Measurements from ENCODE around the gene VSIG10L2. TPM values are rescaled to one million over a fixed set of nuclear protein-coding genes. Genes with fewer than 3 reads are reported as not detected.

Gene VSIG10L2
- total RNA-seq, 4 donors from 2014 or later, result 2.0 to 17.2 (median 6.7) TPM

- no peak overlapping the region for H3K4me3 ChIP-seq
- H3K4me1 ChIP-seq, result peaks cover 42% of the 10 kb centered on the region
- no peak for DNase-seq (ENCODE audit: low spot score in 2 of 2)
- H3K27ac ChIP-seq, result peak overlapping the region; percentile 71
- TF ChIP-seq EP300 (IDR thresholded peaks at IDR 0.05), result no peak
- TF ChIP-seq CTCF (IDR thresholded peaks at IDR 0.05), result no peak
- no peak for TF ChIP-seq POLR2A (IDR thresholded peaks at IDR 0.05)
- TF ChIP-seq POLR2AphosphoS5 (IDR thresholded peaks at IDR 0.05), result no peak
- H3K9me3 ChIP-seq, result no peaks in the 10 kb centered on the region
- H3K27me3 ChIP-seq, result no peaks in the 10 kb centered on the region
- H3K36me3 ChIP-seq, result peaks cover 21% of the 10 kb centered on the region
- WGBS, result 35% methylated on average over 20 of the region's 22 CpGs
These were observed 10.7 kb downstream of the VSIG10L2 start for GRCh38 chr11:125956391-125957134.

- peaks cover 24% of the 10 kb centered on the region for H3K36me3 ChIP-seq
- H3K4me1 ChIP-seq, result peaks cover 31% of the 10 kb centered on the region
- H3K4me3 ChIP-seq, result no peak overlapping the region
- no peaks in the 10 kb centered on the region for H3K9me3 ChIP-seq
- TF ChIP-seq CTCF (IDR thresholded peaks at IDR 0.05) (no peak), POLR2A (IDR thresholded peaks at IDR 0.05) (no peak), POLR2AphosphoS5 (IDR thresholded peaks at IDR 0.05) (no peak), EP300 (IDR thresholded peaks at IDR 0.05) (no peak)
- H3K27ac ChIP-seq, result no peak overlapping the region
- 56% methylated on average over 14 of the region's 14 CpGs for WGBS
- no peaks in the 10 kb centered on the region for H3K27me3 ChIP-seq
- DNase-seq (ENCODE audit: low spot score in 2 of 2), result no peak
These were observed 11.9 kb downstream of the VSIG10L2 start for GRCh38 chr11:125957618-125958332.

GRCh38 chr11:125958872-125959400 lies 13.1 kb downstream of the VSIG10L2 start:
- H3K36me3 ChIP-seq, result peaks cover 24% of the 10 kb centered on the region
- DNase-seq (ENCODE audit: low spot score in 2 of 2), result no peak
- H3K9me3 ChIP-seq, result no peaks in the 10 kb centered on the region
- no peak overlapping the region for H3K4me3 ChIP-seq
- H3K4me1 ChIP-seq, result peaks cover 21% of the 10 kb centered on the region
- 81% methylated on average over 4 of the region's 4 CpGs for WGBS
- no peak for TF ChIP-seq POLR2A (IDR thresholded peaks at IDR 0.05)
- no peaks in the 10 kb centered on the region for H3K27me3 ChIP-seq
- H3K27ac ChIP-seq, result no peak overlapping the region

GRCh38 chr11:125959511-125959910 lies 13.7 kb downstream of the VSIG10L2 start:
- Histone ChIP-seq H3K27me3 (no peaks in the 10 kb centered on the region), H3K4me3 (no peak overlapping the region), H3K27ac (no peak overlapping the region), H3K36me3 (peaks cover 24% of the 10 kb centered on the region), H3K9me3 (no peaks in the 10 kb centered on the region), H3K4me1 (peaks cover 17% of the 10 kb centered on the region)
- 93% methylated on average over 6 of the region's 6 CpGs for WGBS
- DNase-seq (ENCODE audit: low spot score in 2 of 2), result no peak
- TF ChIP-seq POLR2A (IDR thresholded peaks at IDR 0.05), result no peak

GRCh38 chr11:125959931-125960330 lies 14.1 kb downstream of the VSIG10L2 start:
- Histone ChIP-seq H3K9me3 (no peaks in the 10 kb centered on the region), H3K4me3 (no peak overlapping the region), H3K36me3 (peaks cover 24% of the 10 kb centered on the region), H3K4me1 (peaks cover 17% of the 10 kb centered on the region), H3K27ac (no peak overlapping the region), H3K27me3 (no peaks in the 10 kb centered on the region)
- DNase-seq (ENCODE audit: low spot score in 2 of 2), result no peak
- WGBS, result 89% methylated on average over 10 of the region's 10 CpGs
- TF ChIP-seq CTCF (IDR thresholded peaks at IDR 0.05), result no peak
- no peak for TF ChIP-seq POLR2A (IDR thresholded peaks at IDR 0.05)
- TF ChIP-seq POLR2AphosphoS5 (IDR thresholded peaks at IDR 0.05), result no peak
- TF ChIP-seq EP300 (IDR thresholded peaks at IDR 0.05), result no peak

GRCh38 chr11:125960771-125961170 lies 14.9 kb downstream of the VSIG10L2 start:
- WGBS, result 81% methylated on average over 6 of the region's 6 CpGs
- Histone ChIP-seq H3K36me3 (peaks cover 24% of the 10 kb centered on the region), H3K9me3 (no peaks in the 10 kb centered on the region), H3K27ac (no peak overlapping the region), H3K4me3 (no peak overlapping the region), H3K27me3 (no peaks in the 10 kb centered on the region), H3K4me1 (peaks cover 17% of the 10 kb centered on the region)
- no peak for DNase-seq (ENCODE audit: low spot score in 2 of 2)
- no peak for TF ChIP-seq CTCF (IDR thresholded peaks at IDR 0.05)
- no peak for TF ChIP-seq POLR2A (IDR thresholded peaks at IDR 0.05)
- no peak for TF ChIP-seq EP300 (IDR thresholded peaks at IDR 0.05)
- no peak for TF ChIP-seq POLR2AphosphoS5 (IDR thresholded peaks at IDR 0.05)
